ENCODE measurements around the gene PPP1R3G. TPM values are rescaled to one million over a fixed set of nuclear protein-coding genes. Genes with fewer than 3 reads are reported as not detected.

Gene PPP1R3G
- total and polyA plus RNA-seq, 2 of the 13 experiments (the other 11 are each of a cell fraction or from before 2014, with no cell fraction given): 1.2 to 1.3 TPM

- TF ChIP-seq ZNF318 (CRISPR knock-in tag; IDR thresholded peaks at IDR 0.05): peak; percentile 80; the same call in 1 of the 2 replicates
- TF ChIP-seq MLXIP (CRISPR knock-in tag; IDR thresholded peaks at IDR 0.05; ENCODE audit: borderline replicate concordance): no peak
- TF ChIP-seq ZBTB3 (CRISPR knock-in tag; IDR thresholded peaks at IDR 0.05; ENCODE audit: borderline replicate concordance, low read depth): no peak
- TF ChIP-seq RAD51 (IDR thresholded peaks at IDR 0.05; ENCODE audit: borderline replicate concordance): peak; percentile 30; the same call in 1 of the 2 replicates
- TF ChIP-seq ZBTB2 (CRISPR knock-in tag; IDR thresholded peaks at IDR 0.05; ENCODE audit: low read depth): no peak
- no peak for TF ChIP-seq NFE2L2 (IDR thresholded peaks at IDR 0.05; ENCODE audit: low read length)
- TF ChIP-seq SKIL (CRISPR knock-in tag; IDR thresholded peaks at IDR 0.05; ENCODE audit: borderline replicate concordance): no peak
- 0 out of 2 replicates have a peak, but pooled peaks have one; percentile 61 for TF ChIP-seq RNF2 (conservative IDR thresholded peaks at IDR 0.05; ENCODE audit: low read depth)
- TF ChIP-seq TAF15 (IDR thresholded peaks at IDR 0.05; ENCODE audit: low read depth, low read length, poor library complexity, severe bottlenecking): no peak
- no peak for TF ChIP-seq SIN3B (IDR thresholded peaks at IDR 0.05; ENCODE audit: low read length)
Observed at GRCh38 chr6:5125152-5126006, 40.2 kb downstream of the PPP1R3G start (continued).
